IMR-90 (cell line): Measurements from ENCODE around the gene THAP12.

Experiments
- BHLHE40 ChIP-seq: fragments of 150-350 bp; IDR thresholded peaks from 2 replicates; pipeline ENCODE4 v1.6.1; 2016; ENCODE audit warnings: mild to moderate bottlenecking, low read depth, low read length
- CTCF ChIP-seq: conservative IDR thresholded peaks from 2 replicates; pipeline ENCODE4 v1.5.1; 2012; ENCODE audit warnings: mild to moderate bottlenecking, low read depth, low read length, improper control_type of control experiment
- MAFK ChIP-seq: IDR thresholded peaks from 2 replicates; pipeline ENCODE4 v1.6.1; 2012; ENCODE audit warnings: low read depth, low read length, improper control_type of control experiment
- POLR2A ChIP-seq: IDR thresholded peaks from 2 replicates; pipeline ENCODE4 v1.6.1; 2012; ENCODE audit warnings: mild to moderate bottlenecking, low read depth, low read length
- RAD21 ChIP-seq: IDR thresholded peaks from 2 replicates; pipeline ENCODE4 v1.6.1; 2012; ENCODE audit warnings: low read length, improper control_type of control experiment
- RFX5 ChIP-seq: IDR thresholded peaks from 2 replicates; pipeline ENCODE4 v1.8.0; 2012; ENCODE audit warnings: low read depth, mild to moderate bottlenecking, low read length, moderate library complexity
- SMC3 ChIP-seq: fragments of 150-350 bp; IDR thresholded peaks from 2 replicates; pipeline ENCODE4 v1.6.1; 2016; ENCODE audit warnings: low read depth, mild to moderate bottlenecking, antibody characterized with exemption, low read length, moderate library complexity
- USF2 ChIP-seq: fragments of 150-350 bp; IDR thresholded peaks from 2 replicates; pipeline ENCODE4 v1.6.1; 2017; ENCODE audit warnings: mild to moderate bottlenecking, antibody characterized with exemption, low read length, low read depth

DNA sequence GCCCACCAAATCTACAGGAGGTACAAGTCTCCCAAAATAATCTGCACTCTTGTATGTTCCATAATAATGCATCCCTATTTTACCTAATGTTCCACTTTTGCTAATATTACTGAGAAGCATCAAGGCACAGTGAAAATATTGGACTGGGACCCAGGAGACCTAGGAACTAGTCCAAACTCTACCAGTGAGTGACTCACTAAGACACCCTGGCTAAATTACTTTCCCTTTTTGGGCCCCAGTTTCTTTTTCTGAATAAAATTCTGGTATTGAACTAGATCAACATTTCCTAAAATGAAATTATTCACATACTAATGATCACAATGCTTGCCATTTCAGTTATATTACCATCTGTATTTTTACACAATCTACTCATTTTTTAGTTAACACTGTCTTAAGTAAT, 19.6 kb downstream of the THAP12 start:
- TF ChIP-seq CTCF (no peak), MAFK (no peak), POLR2A (no peak), USF2 (no peak), BHLHE40 (no peak), RAD21 (no peak), RFX5 (no peak), SMC3 (no peak)
